Activated naive CD4-positive, alpha-beta T cell treated with anti-CD3 and anti-CD28 coated beads, Interleukin-2, amount 50 U/mL, for 72 hours (primary cell): ENCODE data around the gene HOXA5. TPM values are rescaled to one million over a fixed set of nuclear protein-coding genes. Genes with fewer than 3 reads are reported as not detected.

ENCODE experiments used
- ATAC-seq, 2 donors: fragments of 150-1000 bp; cut with Tn5 transposase; 2 replicates each; pipeline ENCODE4 v1.10.0; 2021; ENCODE audit warnings: mild to moderate bottlenecking in 2 of 2, moderate library complexity in 2 of 2
- DNase-seq, 2 donors: peaks; one replicate each; pipeline ENCODE4 v3.0.0; 2021 to 2022; ENCODE audit warnings: low spot score in 2 of 2
- H3K27ac Mint-ChIP-seq, 2 donors: one replicate each; pipeline ENCODE4 v1.8.0; 2022; ENCODE audit warnings: mild to moderate bottlenecking in 2 of 2, mixed read lengths in 2 of 2
- H3K36me3 Mint-ChIP-seq, 2 donors: one replicate each; pipeline ENCODE4 v1.8.0; 2022; ENCODE audit warnings: mixed read lengths in 2 of 2
- H3K9me3 Mint-ChIP-seq, 2 donors: one replicate each; pipeline ENCODE4 v1.8.0; 2022; ENCODE audit warnings: mixed read lengths in 2 of 2
- total RNA-seq, 2 donors: library from RNA; stranded (reverse); gene quantifications; one replicate each; pipeline ENCODE4 v1.2.3, GENCODE V29; 2022

HOXA5 gene
- total RNA-seq, 2 donors from 2014 or later: not detected

DNA sequence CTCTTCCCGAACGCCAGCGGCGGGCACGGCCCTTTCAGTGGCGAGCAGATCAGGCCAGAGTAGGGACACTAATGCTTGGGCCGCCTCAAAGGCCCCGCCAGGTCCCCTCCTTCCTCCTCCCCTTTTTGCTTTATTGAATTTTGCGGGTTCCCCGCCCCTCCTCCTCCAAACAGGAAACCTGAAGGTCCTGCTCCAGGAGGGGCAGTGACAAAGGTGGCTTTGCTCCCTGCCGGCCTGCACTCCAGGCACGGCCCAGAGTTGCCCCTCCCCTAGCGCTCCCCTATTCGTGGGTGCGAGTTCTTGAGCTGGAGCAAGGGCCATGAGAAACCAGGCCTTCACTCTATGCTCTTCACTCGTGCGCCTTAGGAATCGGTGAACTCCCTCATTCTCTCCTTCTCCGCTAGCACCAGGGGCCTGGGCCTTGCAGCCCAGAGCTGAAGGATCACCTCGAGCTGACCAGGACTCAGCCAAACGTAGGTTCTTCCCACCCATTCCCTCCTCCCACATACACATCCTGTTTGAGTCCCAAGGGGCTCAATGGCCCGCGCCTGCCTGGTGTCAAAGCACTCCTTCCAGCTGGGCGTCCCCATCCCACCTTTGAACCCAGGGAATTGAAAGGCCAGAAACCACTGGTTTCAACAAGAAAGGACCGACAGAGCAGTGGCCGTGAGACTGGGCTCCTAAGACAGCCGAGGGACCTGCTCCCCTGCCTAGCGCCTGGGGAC is 4.7 kb upstream of the HOXA5 start:
- H3K27ac Mint-ChIP-seq: no peak overlapping the region
- peaks cover 5 to 12% of the 10 kb centered on the region in 2 donors for H3K36me3 Mint-ChIP-seq
- no peak for DNase-seq
- H3K9me3 Mint-ChIP-seq: no peaks in the 10 kb centered on the region
- ATAC-seq: no peak

DNA sequence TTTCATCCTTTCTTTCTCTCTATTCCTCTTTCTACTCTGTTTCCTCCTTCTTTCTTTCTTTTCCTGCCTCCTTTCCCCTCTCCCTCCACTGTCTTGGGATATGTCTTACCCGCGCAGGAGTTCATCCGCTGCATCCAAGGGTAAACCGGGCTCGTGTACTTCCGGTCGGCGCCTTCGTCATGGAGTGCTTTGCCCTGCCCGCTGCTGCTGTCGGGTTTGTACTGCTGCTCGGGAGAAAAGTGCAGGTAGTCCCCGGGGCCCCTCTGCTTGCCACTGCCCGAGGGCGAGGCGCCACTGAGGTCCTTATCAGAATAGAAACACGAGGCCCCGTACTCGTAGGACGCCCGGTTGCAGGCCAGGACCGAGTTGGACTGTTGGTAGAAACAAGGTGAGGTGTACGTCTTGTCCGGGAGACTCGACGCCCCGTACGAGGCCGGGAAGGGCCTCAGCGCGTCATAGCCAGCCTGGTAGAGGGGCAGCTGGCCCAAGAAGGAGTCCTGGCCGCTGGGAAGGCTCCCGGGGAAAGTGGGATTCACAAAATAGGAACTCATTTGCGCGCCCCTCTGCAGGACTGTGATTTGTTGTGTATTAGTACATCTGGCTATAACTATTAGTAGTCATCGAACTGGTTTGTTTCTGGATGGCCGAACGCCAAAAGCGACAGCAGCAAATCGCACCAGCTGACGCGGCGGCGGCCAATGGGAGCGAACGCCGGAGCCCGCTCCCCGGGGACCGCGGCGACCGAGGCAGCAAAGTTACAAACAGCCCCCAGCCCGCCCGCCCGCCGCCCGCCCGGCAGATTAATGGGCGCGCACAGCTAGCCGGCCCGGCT is 3.9 kb upstream of the HOXA5 start, which contains the start of gene HOXA6:
Gene HOXA6 (minus strand): TSS at position 576 of the 832 bp plus-strand sequence. CDS start 25 bp downstream, at position 551.
- no peak for DNase-seq
- peaks cover 5 to 12% of the 10 kb centered on the region in 2 donors for H3K36me3 Mint-ChIP-seq
- no peak for ATAC-seq
- H3K27ac Mint-ChIP-seq: no peak within 1 kb of the TSS
- no peaks in the 10 kb centered on the region for H3K9me3 Mint-ChIP-seq

- no peak for ATAC-seq
- Mint-ChIP-seq H3K9me3 (no peaks in the 10 kb centered on the region), H3K36me3 (peaks cover 3 to 12% of the 10 kb centered on the region in 2 donors), H3K27ac (no peak overlapping the region)
- no peak for DNase-seq
Observed at GRCh38 chr7:27146491-27147198, 3.2 kb upstream of the HOXA5 start.

DNA sequence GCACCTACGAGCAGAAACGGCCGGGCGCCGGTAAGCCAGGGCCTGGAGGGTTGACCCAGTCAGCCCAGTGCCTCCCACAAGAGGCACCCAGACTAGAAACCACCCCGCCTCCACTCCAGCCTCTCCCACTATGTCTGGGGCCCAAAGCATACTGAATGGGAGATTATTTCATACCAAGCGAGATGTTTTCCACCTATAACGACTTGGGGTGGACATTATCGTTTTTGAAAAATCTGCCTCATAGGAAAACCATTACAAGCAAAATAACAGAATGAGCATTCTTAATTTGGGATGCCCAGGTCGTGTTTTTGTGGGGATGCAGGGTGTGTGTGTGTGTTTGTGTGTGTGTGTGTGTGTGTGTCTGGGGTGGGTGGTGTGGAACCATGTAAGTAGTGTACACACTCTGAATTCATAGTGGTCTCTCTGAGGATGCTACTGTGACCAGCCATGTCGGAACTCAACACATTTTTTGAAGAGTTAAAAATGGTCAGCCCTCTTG is 2.5 kb upstream of the HOXA5 start:
- ATAC-seq (no peak), DNase-seq (no peak)
- no peaks in the 10 kb centered on the region for H3K9me3 Mint-ChIP-seq
- no peak overlapping the region for H3K27ac Mint-ChIP-seq
- peaks cover 0 to 12% of the 10 kb centered on the region in 2 donors for H3K36me3 Mint-ChIP-seq

DNA sequence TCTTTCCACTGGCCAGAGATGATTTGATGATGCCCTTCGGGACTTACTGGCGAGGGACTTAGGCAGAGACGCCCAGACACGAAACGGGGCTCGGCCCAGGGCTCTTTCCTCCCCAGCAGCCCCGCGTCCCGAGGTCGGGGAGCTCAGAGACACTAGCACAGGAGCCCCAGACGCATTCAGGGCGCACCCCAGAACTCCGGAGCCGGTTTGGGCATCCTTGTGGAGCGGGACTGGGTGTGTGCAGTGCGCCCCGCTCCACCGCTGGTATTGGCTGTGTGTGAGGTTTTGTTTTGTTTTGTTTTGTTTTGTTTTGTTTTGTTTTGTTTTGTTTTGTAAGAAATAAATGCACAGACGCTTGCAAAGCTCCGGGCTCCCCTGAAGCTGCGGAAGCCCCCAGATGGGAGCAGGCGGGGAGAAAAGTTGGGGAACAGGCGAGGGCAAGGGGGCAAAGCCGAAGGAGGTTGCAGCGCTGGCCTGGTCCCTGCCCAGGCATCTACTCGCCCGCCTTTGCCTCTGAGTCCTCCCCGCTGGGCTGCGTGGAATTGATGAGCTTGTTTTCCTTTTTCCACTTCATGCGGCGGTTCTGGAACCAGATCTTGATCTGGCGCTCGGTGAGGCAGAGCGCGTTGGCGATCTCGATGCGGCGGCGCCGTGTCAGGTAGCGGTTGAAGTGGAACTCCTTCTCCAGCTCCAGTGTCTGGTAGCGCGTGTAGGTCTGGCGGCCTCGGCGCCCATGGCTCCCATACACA is 1.9 kb upstream of the HOXA5 start:
- no peak overlapping the region for H3K27ac Mint-ChIP-seq
- peaks cover 0 to 12% of the 10 kb centered on the region in 2 donors for H3K36me3 Mint-ChIP-seq
- H3K9me3 Mint-ChIP-seq: no peaks in the 10 kb centered on the region
- ATAC-seq (no peak), DNase-seq (no peak)

- no peak for ATAC-seq
- no peak overlapping the region for H3K27ac Mint-ChIP-seq
- DNase-seq: no peak
- no peaks in the 10 kb centered on the region for H3K9me3 Mint-ChIP-seq
- H3K36me3 Mint-ChIP-seq: peaks cover 0 to 12% of the 10 kb centered on the region in 2 donors
Observed at GRCh38 chr7:27144781-27145164, 1.3 kb upstream of the HOXA5 start.

DNA sequence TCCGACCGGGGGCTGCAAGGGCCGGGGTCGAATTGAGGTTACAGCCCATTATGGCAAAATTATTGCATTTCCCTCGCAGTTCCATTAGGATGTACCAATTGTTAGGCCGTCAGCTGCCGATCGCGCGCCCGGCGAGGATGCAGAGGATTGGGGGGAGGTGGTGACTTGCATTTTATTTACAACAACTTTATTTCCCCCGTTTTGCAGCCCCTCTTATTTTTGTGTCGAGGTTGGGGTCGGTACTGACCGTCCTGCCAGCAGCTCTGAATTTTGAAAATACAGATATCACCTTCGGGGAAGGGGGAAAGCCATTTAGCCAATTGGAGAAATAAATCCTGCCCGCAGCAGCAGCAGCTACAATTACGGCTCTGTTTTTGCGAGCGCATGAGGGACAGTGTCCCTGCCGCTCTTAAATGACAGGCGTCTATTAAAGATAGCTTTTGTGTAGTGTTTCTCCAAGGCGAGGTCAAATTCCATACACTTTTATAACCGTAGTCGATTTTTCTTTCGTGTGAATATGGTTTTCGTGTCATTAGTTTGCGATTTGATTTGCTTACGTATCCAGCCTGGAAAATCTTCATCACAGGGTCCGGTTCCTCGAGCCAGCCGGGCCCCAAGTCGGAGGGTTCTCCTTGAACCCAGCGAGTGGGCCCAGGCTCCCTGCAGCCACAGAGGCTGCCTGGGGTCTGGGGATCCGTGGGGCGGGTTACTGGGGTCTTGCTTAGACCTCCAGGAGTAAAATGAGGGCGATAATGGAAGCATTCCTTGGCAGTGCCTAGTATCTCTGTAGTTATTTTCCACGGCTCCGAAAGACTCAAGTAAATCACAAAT is 684 bp upstream of the HOXA5 start:
- ATAC-seq (no peak), DNase-seq (no peak)
- no peaks in the 10 kb centered on the region for H3K9me3 Mint-ChIP-seq
- H3K27ac Mint-ChIP-seq: no peak overlapping the region
- peaks cover 0 to 12% of the 10 kb centered on the region in 2 donors for H3K36me3 Mint-ChIP-seq

GRCh38 chr7:27142580-27143022 is 880 bp downstream of the HOXA5 start:
- Mint-ChIP-seq H3K9me3 (no peaks in the 10 kb centered on the region), H3K27ac (no peak overlapping the region), H3K36me3 (peaks cover 0 to 5% of the 10 kb centered on the region in 2 donors)
- no peak for DNase-seq
- ATAC-seq: no peak

GRCh38 chr7:27141923-27142579 is 1.4 kb downstream of the HOXA5 start:
- Mint-ChIP-seq H3K27ac (no peak overlapping the region), H3K36me3 (peaks cover 0 to 5% of the 10 kb centered on the region in 2 donors), H3K9me3 (no peaks in the 10 kb centered on the region)
- ATAC-seq (no peak), DNase-seq (no peak)

- no peaks in the 10 kb centered on the region for H3K9me3 Mint-ChIP-seq
- no peak for DNase-seq
Observed at GRCh38 chr7:27141137-27141922, 2.2 kb downstream of the HOXA5 start.

GRCh38 chr7:27140126-27140857 is 3.2 kb downstream of the HOXA5 start:
- ATAC-seq (no peak), DNase-seq (no peak)
- H3K27ac Mint-ChIP-seq: no peak overlapping the region
- no peaks in the 10 kb centered on the region for H3K9me3 Mint-ChIP-seq
- no peaks in the 10 kb centered on the region for H3K36me3 Mint-ChIP-seq

More at GRCh38 chr7:27141137-27141922, 2.2 kb downstream of the HOXA5 start:
- H3K27ac Mint-ChIP-seq: no peak overlapping the region
- ATAC-seq: no peak
- peaks cover 0 to 1% of the 10 kb centered on the region in 2 donors for H3K36me3 Mint-ChIP-seq

- H3K27ac Mint-ChIP-seq: no peak overlapping the region
- DNase-seq: no peak
- no peaks in the 10 kb centered on the region for H3K9me3 Mint-ChIP-seq
- no peak for ATAC-seq
- H3K36me3 Mint-ChIP-seq: no peaks in the 10 kb centered on the region
Observed at GRCh38 chr7:27139334-27140125, 4.0 kb downstream of the HOXA5 start.

DNA sequence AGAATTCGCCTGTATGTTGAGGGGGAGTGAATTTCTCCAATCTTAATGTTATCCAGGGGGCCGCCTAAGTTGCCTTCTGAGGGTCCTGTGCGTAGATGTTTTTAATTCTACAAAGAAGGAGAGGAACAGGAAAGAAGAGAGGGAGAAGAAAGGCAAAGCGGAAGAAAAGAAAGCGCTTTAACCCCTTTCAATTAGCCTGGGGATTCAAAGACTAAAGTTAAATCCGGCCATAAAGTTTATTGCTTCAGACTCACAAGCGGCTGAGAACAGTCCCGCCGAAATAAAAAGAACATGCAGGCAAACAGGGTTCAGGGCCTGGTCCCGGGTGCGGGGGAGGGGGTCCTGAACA is 4.5 kb downstream of the HOXA5 start:
- DNase-seq (no peak), ATAC-seq (no peak)
- H3K27ac Mint-ChIP-seq: no peak overlapping the region
- H3K9me3 Mint-ChIP-seq: no peaks in the 10 kb centered on the region
- no peaks in the 10 kb centered on the region for H3K36me3 Mint-ChIP-seq
